GM12878 (cell line): ENCODE measurements around the gene SESN3. TPM values are rescaled to one million over a fixed set of nuclear protein-coding genes. Genes with fewer than 3 reads are reported as not detected.

Experiments
- BHLHE40 ChIP-seq, 2 experiments: fragments of 450-650 bp in 1 of 2; IDR thresholded peaks; 2 replicates each; pipeline ENCODE4 v1.6.1; 2011 to 2017; ENCODE audit warnings: low read depth in 2 of 2, borderline replicate concordance in 1 of 2, improper control_type of control experiment in 1 of 2, low read length in 1 of 2, mild to moderate bottlenecking in 1 of 2
- CEBPB ChIP-seq, 2 experiments: fragments of 150-350 bp in 1 of 2; IDR thresholded peaks; 2 replicates each; pipeline ENCODE4 v1.6.1; 2012 to 2014; ENCODE audit warnings: low read depth in 2 of 2, low read length in 2 of 2, borderline replicate concordance in 1 of 2, inconsistent platforms in 1 of 2
- CHD2 ChIP-seq: IDR thresholded peaks from 2 replicates; pipeline ENCODE4 v1.6.1; 2011; ENCODE audit warnings: low read depth, low read length, improper control_type of control experiment, borderline replicate concordance
- CREM ChIP-seq: IDR thresholded peaks from 2 replicates; pipeline ENCODE4 v1.6.1; 2014; ENCODE audit warnings: antibody characterized with exemption, low read depth
- HCFC1 ChIP-seq: fragments of 150-350 bp; IDR thresholded peaks from 2 replicates; pipeline ENCODE4 v1.6.1; 2014; ENCODE audit warnings: low read length
- IKZF1 ChIP-seq: fragments of 450-650 bp; conservative IDR thresholded peaks from 2 replicates; pipeline ENCODE4 v1.6.1; 2017; ENCODE audit warnings: antibody characterized with exemption, mild to moderate bottlenecking
- KDM1A ChIP-seq: fragments of 200-600 bp; sonication (generic); IDR thresholded peaks from 2 replicates; pipeline ENCODE4 v1.6.1; 2016; ENCODE audit warnings: borderline replicate concordance
- MLLT1 ChIP-seq: fragments of 450-650 bp; IDR thresholded peaks from 2 replicates; pipeline ENCODE4 v1.6.1; 2016; ENCODE audit warnings: mild to moderate bottlenecking
- MXI1 ChIP-seq: fragments of 150-350 bp; IDR thresholded peaks from 2 replicates; pipeline ENCODE4 v1.6.1; 2011; ENCODE audit warnings: low read depth, mild to moderate bottlenecking, inconsistent platforms, low read length, improper control_type of control experiment
- NFXL1 ChIP-seq: fragments of 450-650 bp; IDR thresholded peaks from 2 replicates; pipeline ENCODE4 v1.6.1; 2017; ENCODE audit warnings: antibody characterized with exemption, mild to moderate bottlenecking, borderline replicate concordance
- NFYB ChIP-seq: IDR thresholded peaks from 2 replicates; pipeline ENCODE4 v1.6.1; 2011; ENCODE audit warnings: low read depth, mild to moderate bottlenecking, low read length, improper control_type of control experiment, moderate library complexity; ENCODE audit not compliant: insufficient read depth
- PKNOX1 ChIP-seq: fragments of 450-650 bp; IDR thresholded peaks from 2 replicates; pipeline ENCODE4 v1.6.1; 2016; ENCODE audit warnings: mild to moderate bottlenecking
- PML ChIP-seq: IDR thresholded peaks from 2 replicates; pipeline ENCODE4 v1.6.1; 2012; ENCODE audit warnings: low read length, inconsistent platforms
- POLR2AphosphoS5 ChIP-seq: IDR thresholded peaks from 2 replicates; pipeline ENCODE4 v1.6.1; 2011; ENCODE audit warnings: mild to moderate bottlenecking, low read length, inconsistent platforms
- RFX5 ChIP-seq: IDR thresholded peaks from 2 replicates; pipeline ENCODE4 v1.6.1; 2011; ENCODE audit warnings: low read depth, low read length, improper control_type of control experiment
- SMAD5 ChIP-seq: IDR thresholded peaks from 2 replicates; pipeline ENCODE4 v1.6.1; 2016; ENCODE audit warnings: antibody characterized with exemption, low read depth
- ZBED1 ChIP-seq: IDR thresholded peaks from 2 replicates; pipeline ENCODE4 v1.6.1; 2016; ENCODE audit warnings: borderline replicate concordance
- polyA plus RNA-seq, 11 experiments: library from polyadenylated mRNA; depleted of rRNA in 4 of 11; unstranded in 6 of 11; stranded (reverse) in 5 of 11; fragments of >200 nt; fragmentation: Nextera tagmentation in 4 of 11; fragmentation: Illumina TruSeq in 1 of 11; extraction: Ambion mirVana in 4 of 11; extraction: Trizol in 1 of 11; gene quantifications; 1 replicate in 1 of 11; 2 replicates in 10 of 11; pipeline versions ENCODE4 v1.2.1 to v1.2.3, GENCODE V29; 2011 to 2016; ENCODE audit warnings: inconsistent platforms in 2 of 11, missing spikeins in 2 of 11, low read depth in 1 of 11
- total RNA-seq, 4 experiments: library from RNA; depleted of rRNA in 3 of 4; stranded (reverse); fragments of >200 nt in 3 of 4; fragmentation: Illumina TruSeq in 1 of 4; extraction: Trizol in 1 of 4; gene quantifications; 2 replicates each; pipeline versions ENCODE4 v1.2.1 to v1.2.3, GENCODE V29; 2013 to 2021
- TF ChIP-seq, protein P1 (sequence below): fragments of 450-650 bp; IDR thresholded peaks from 2 replicates; pipeline ENCODE4 v1.6.1; 2017; ENCODE audit warnings: mild to moderate bottlenecking, low read depth, inconsistent platforms; ENCODE audit not compliant: poor library complexity, severe bottlenecking
- TF ChIP-seq, protein P2 (sequence below): IDR thresholded peaks from 2 replicates; pipeline ENCODE4 v1.6.1; 2012; ENCODE audit warnings: improper control_type of control experiment, low read depth, low read length; ENCODE audit not compliant: insufficient replicate concordance

Gene SESN3
- total and polyA plus RNA-seq, 10 of the 15 experiments (the other 5 are each of a cell fraction or from before 2014, with no cell fraction given): 0.64 to 6.7 (median 3.0) TPM

- TF ChIP-seq KDM1A: no peak
- no peak for TF ChIP-seq MXI1
- TF ChIP-seq IKZF1: peak; percentile 24; the same call in 1 of the 2 replicates
- peak; percentile 65; the same call in 1 of the 2 replicates for TF ChIP-seq POLR2AphosphoS5
- TF ChIP-seq PKNOX1: peak; percentile 48; the same call in 1 of the 2 replicates
- peak; percentile 62 to 77 for TF ChIP-seq BHLHE40 (IDR thresholded peaks at IDR 0.05; ENCODE audit: borderline replicate concordance in 1 of 2, low read depth in 2 of 2, low read length in 1 of 2)
- TF ChIP-seq RFX5: peak; percentile 99
- TF ChIP-seq, protein P1, sequence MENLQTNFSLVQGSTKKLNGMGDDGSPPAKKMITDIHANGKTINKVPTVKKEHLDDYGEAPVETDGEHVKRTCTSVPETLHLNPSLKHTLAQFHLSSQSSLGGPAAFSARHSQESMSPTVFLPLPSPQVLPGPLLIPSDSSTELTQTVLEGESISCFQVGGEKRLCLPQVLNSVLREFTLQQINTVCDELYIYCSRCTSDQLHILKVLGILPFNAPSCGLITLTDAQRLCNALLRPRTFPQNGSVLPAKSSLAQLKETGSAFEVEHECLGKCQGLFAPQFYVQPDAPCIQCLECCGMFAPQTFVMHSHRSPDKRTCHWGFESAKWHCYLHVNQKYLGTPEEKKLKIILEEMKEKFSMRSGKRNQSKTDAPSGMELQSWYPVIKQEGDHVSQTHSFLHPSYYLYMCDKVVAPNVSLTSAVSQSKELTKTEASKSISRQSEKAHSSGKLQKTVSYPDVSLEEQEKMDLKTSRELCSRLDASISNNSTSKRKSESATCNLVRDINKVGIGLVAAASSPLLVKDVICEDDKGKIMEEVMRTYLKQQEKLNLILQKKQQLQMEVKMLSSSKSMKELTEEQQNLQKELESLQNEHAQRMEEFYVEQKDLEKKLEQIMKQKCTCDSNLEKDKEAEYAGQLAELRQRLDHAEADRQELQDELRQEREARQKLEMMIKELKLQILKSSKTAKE: peak; percentile 15
- TF ChIP-seq NFYB: peak; percentile 63; the same call in 1 of the 2 replicates
- TF ChIP-seq ZBED1: 0 out of 2 replicates have a peak, but pooled peaks have one; percentile 49
- peak; percentile 93 for TF ChIP-seq CREM
- TF ChIP-seq, protein P2, sequence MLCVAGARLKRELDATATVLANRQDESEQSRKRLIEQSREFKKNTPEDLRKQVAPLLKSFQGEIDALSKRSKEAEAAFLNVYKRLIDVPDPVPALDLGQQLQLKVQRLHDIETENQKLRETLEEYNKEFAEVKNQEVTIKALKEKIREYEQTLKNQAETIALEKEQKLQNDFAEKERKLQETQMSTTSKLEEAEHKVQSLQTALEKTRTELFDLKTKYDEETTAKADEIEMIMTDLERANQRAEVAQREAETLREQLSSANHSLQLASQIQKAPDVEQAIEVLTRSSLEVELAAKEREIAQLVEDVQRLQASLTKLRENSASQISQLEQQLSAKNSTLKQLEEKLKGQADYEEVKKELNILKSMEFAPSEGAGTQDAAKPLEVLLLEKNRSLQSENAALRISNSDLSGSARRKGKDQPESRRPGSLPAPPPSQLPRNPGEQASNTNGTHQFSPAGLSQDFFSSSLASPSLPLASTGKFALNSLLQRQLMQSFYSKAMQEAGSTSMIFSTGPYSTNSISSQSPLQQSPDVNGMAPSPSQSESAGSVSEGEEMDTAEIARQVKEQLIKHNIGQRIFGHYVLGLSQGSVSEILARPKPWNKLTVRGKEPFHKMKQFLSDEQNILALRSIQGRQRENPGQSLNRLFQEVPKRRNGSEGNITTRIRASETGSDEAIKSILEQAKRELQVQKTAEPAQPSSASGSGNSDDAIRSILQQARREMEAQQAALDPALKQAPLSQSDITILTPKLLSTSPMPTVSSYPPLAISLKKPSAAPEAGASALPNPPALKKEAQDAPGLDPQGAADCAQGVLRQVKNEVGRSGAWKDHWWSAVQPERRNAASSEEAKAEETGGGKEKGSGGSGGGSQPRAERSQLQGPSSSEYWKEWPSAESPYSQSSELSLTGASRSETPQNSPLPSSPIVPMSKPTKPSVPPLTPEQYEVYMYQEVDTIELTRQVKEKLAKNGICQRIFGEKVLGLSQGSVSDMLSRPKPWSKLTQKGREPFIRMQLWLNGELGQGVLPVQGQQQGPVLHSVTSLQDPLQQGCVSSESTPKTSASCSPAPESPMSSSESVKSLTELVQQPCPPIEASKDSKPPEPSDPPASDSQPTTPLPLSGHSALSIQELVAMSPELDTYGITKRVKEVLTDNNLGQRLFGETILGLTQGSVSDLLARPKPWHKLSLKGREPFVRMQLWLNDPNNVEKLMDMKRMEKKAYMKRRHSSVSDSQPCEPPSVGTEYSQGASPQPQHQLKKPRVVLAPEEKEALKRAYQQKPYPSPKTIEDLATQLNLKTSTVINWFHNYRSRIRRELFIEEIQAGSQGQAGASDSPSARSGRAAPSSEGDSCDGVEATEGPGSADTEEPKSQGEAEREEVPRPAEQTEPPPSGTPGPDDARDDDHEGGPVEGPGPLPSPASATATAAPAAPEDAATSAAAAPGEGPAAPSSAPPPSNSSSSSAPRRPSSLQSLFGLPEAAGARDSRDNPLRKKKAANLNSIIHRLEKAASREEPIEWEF: no peak
- peak; percentile 81 for TF ChIP-seq PML
- TF ChIP-seq NFXL1: no peak
- TF ChIP-seq HCFC1: no peak
- TF ChIP-seq MLLT1: 0 out of 2 replicates have a peak, but pooled peaks have one; percentile 43
- TF ChIP-seq CHD2: peak; percentile 51; the same call in 1 of the 2 replicates
- TF ChIP-seq CEBPB (IDR thresholded peaks at IDR 0.05; ENCODE audit: borderline replicate concordance in 1 of 2, low read depth in 2 of 2, low read length in 2 of 2): peak in 1 of 2 experiments; percentile 61; a peak in 1 of 4 replicates
- 0 out of 2 replicates have a peak, but pooled peaks have one; percentile 75 for TF ChIP-seq SMAD5
Observed at GRCh38 chr11:95254131-95254704, 23.2 kb upstream of the SESN3 start (continued).
